A375 (cell line): ENCODE results near the gene TRIM61. TPM values are rescaled to one million over a fixed set of nuclear protein-coding genes. Genes with fewer than 3 reads are reported as not detected.

Experiments
- small RNA-seq: library from RNA; depleted of rRNA; stranded (forward); fragments of <200 nt; gene quantifications from one replicate; pipeline ENCODE3, GENCODE V24; 2014
- total RNA-seq: library from RNA; depleted of rRNA; stranded (reverse); fragments of >200 nt; shearing (Covaris generic); gene quantifications from 2 replicates; pipeline ENCODE4 v1.2.3, GENCODE V29; 2014; rRNA removed

The TRIM61 gene
- total RNA-seq, result not detected in 2 replicates

GRCh38 chr4:164977243-164978164, at the start of gene TRIM61:
Gene TRIM61, minus strand, starts transcription at chr4:164977657. Its CDS starts 7,655 bp downstream, at chr4:164970002.

Small RNA genes within 50 kb of the gene (small RNA-seq; reads per million reads assigned to genes)
- gene AC106872.12, result not detected

Other genes starting within 250 kb of the TRIM61 start
- not detected in 2 replicates for gene SMIM31, start 223.5 kb downstream of the TRIM61 start, total RNA-seq
- gene APELA, start 100.5 kb downstream of the TRIM61 start, total RNA-seq, result not detected in 2 replicates
- gene TRIM60, start 54.3 kb upstream of the TRIM61 start, total RNA-seq, result 0.19 TPM in 1 of 2 replicates, not detected in the other
- gene TRIM75, start 76.2 kb upstream of the TRIM61 start, total RNA-seq, result not detected in 2 replicates
- gene TMEM192, start 135.2 kb upstream of the TRIM61 start, total RNA-seq, result 8.1 and 10.6 TPM in 2 replicates
- 12.5 and 16.9 TPM in 2 replicates for gene KLHL2, start 229.9 kb upstream of the TRIM61 start, total RNA-seq